Pancreas (tissue), 10 donors: ENCODE data around the gene GAGE10. TPM values are rescaled to one million over a fixed set of nuclear protein-coding genes. Genes with fewer than 3 reads are reported as not detected.

Experiments used
- ATAC-seq, 4 donors: fragments of 200-7000 bp; cut with Tn5 transposase; one replicate each; pipeline versions ENCODE4 v1.8.0 to v1.9.1; 2020; ENCODE audit warnings: mild to moderate bottlenecking in 4 of 4, moderate library complexity in 4 of 4
- DNase-seq, 6 donors: peaks; one replicate each; pipeline ENCODE4 v3.0.0-alpha.2; 2020
- FAIRE-seq: peaks from 2 replicates; lab custom pipeline; 2012; peaks lifted over from hg19 to GRCh38; lab: Jason Lieb, UNC
- H3K27ac ChIP-seq, 4 donors: fragments of 200-600 bp; sonication (generic); 1 replicate in 3 of 4; 2 replicates in 1 of 4; pipeline versions ENCODE4 v1.5.0 to v1.8.0; 2020
- H3K27me3 ChIP-seq, 4 donors: fragments of 200-600 bp; one replicate each; pipeline ENCODE4 v1.8.0; 2021
- H3K36me3 ChIP-seq, 3 donors: fragments of 200-600 bp; sonication (generic) in 1 of 3; one replicate each; pipeline versions ENCODE4 v1.5.0 to v1.8.0; 2020 to 2021
- H3K4me1 ChIP-seq, 3 donors: fragments of 200-600 bp; one replicate each; pipeline ENCODE4 v1.8.0; 2021
- H3K4me3 ChIP-seq, 4 donors: fragments of 200-600 bp; sonication (generic) in 2 of 4; one replicate each; pipeline versions ENCODE4 v1.5.0 to v1.8.0; 2020 to 2021
- H3K9me3 ChIP-seq, 4 donors: fragments of 200-600 bp; one replicate each; pipeline ENCODE4 v1.8.0; 2021
- CTCF ChIP-seq, 4 donors: fragments of 200-600 bp; sonication (generic) in 3 of 4; IDR thresholded peaks; one replicate each; pipeline versions ENCODE4 v1.5.0 to v1.8.0; 2021; ENCODE audit warnings: antibody characterized with exemption in 4 of 4
- WGBS, 2 donors: extraction: QIAGEN DNeasy Blood & Tissue Kit; methylation state at CpG; one replicate each; pipeline ENCODE4 v1.1.7; 2013; 5-methylcytosine and 5-hydroxymethylcytosine counted together
- intact Hi-C, 3 donors: fragments of 100-400 bp; cut with DNase I; formaldehyde crosslinking; loops; one replicate each; pipeline versions ENCODE4 v1.11.1 to v1.14.2; 2022
- polyA plus RNA-seq, 2 donors: library from polyadenylated mRNA; stranded (reverse); fragments of 200-250 nt; gene quantifications; one replicate each; pipeline ENCODE4 v1.2.3, GENCODE V29; 2013
- total RNA-seq, 6 donors: library from RNA; stranded (reverse); fragmentation: NEBNext Ultra II Directional in 4 of 6; extraction: Animal tissue kit (Norgen Biotek cat#: 25700) in 4 of 6; gene quantifications; one replicate each; pipeline versions ENCODE4 v1.2.1 to v1.2.4, GENCODE V29; 2021 to 2023
- donor health status: healthy with polysubstance abuse.
- donor health status: DM: no; HTN: no; CAD: no; lungs with moderate emphysema.
- donor health status: DM: no; HTN: no; CAD: no.
- donor health status: control.
- donor health status: control.
- donor health status: Bipolar disorder and iron deficiency.
- donor health status: DM: yes; HTN: yes; CAD: no.
- donor health status: DM: no; HTN: no; CAD: no.
- donor health status: DM: no; HTN: no; CAD: no.
- donor health status: DM: yes; HTN: yes; CAD: no.

GAGE10 gene
- total and polyA plus RNA-seq, 8 donors, result not detected

DNA sequence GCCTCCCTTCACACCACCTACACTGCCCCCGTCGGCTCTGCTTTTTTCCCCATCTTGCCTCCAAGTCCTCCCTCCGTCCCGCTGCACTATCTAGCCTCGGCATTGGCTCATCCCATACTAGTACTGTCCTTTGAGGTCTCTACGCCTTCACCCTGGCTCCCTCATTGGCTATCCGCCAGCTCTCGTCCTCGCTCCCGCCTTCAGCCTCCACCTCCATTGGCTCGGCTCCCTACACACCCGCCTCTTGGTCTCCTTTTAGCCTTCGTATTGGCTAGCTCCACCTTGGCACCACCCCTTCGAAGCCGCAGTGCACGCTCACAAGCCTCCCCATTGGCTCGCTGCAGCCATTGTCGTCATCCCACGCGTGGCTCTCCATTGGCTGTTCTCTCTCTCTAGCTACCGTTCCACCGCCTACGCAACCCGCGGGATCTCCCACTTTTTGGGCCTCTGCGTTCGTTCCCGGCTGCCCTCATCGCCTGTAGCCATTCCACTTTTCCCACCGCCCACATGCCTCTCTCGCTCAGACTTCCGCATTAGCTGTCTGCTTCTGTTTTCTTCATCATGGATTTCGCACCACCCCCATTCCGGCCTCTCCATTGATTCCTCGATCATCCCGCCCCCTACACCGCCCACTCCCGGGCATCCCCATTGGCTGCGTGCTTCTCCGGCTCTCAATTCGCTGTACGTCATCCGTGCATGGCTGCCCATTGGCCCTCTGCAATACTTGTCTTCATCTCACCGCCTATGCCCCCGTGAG, 34.3 kb upstream of the GAGE10 start:
- FAIRE-seq (peak; percentile 95), ATAC-seq (peak; percentile 91 to 95 (median 92)), DNase-seq (peak; percentile 89 to 97 (median 97))
- WGBS, 2 donors, result 0 to 37% methylated on average over 45 of the region's 45 CpGs
- Histone ChIP-seq H3K4me1 (peaks cover 0 to 5% (median 0%) of the 10 kb centered on the region in 3 donors), H3K36me3 (no peaks in the 10 kb centered on the region), H3K27ac (peak overlapping the region; percentile 82 to 92 (median 87)), H3K9me3 (no peaks in the 10 kb centered on the region), H3K27me3 (peaks cover 0 to 6% (median 0%) of the 10 kb centered on the region in 4 donors), H3K4me3 (peak overlapping the region in 3 of 4 donors; percentile 44 to 67 (median 63))
- intact Hi-C loops, result no loop called here
- no peak for TF ChIP-seq CTCF (IDR thresholded peaks at IDR 0.05)

DNA sequence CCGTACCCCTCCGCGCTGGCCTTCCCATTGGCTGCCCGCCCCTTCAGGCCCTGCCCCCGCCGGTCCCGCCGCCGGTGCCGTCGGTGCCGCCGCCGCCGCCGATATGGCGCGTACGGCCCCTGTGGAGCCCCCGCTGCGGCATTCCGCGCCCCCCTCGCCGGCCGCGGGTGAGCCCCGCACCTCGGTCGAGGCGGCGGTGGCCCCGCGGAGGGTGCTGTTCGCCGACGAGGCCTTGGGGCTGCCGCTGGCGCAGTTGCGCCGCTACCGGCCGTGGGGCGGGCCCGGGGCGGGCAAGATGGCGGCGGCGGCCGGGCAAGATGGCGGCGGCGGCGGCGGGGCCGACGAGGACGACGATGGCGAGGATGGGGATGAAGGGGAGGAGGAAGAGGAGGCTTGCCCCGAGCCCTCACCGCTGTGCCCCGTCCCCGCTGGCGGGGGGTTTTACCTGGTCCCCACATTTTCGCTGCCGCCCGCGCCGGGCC, 33.6 kb upstream of the GAGE10 start, which contains the start of gene PPP1R3F:
TSS of gene PPP1R3F (plus strand) at position 27 of the 482 bp plus-strand sequence. CDS start at position 104, 77 bp downstream.
- Histone ChIP-seq H3K36me3 (no peaks in the 10 kb centered on the region), H3K4me1 (peaks cover 0 to 5% (median 0%) of the 10 kb centered on the region in 3 donors), H3K4me3 (peak within 1 kb of the TSS; percentile 44 to 67 (median 54)), H3K9me3 (no peaks in the 10 kb centered on the region), H3K27me3 (peaks cover 0 to 6% (median 0%) of the 10 kb centered on the region in 4 donors), H3K27ac (peak within 1 kb of the TSS; percentile 82 to 92 (median 87))
- FAIRE-seq (no peak), DNase-seq (peak in 1 of 6 donors; percentile 64), ATAC-seq (peak; percentile 1 to 46 (median 10))
- TF ChIP-seq CTCF (IDR thresholded peaks at IDR 0.05), result no peak
- intact Hi-C loops, result no loop called here
- 1 to 34% methylated on average over 63 to 70 of the region's 70 CpGs for WGBS, 2 donors

DNA sequence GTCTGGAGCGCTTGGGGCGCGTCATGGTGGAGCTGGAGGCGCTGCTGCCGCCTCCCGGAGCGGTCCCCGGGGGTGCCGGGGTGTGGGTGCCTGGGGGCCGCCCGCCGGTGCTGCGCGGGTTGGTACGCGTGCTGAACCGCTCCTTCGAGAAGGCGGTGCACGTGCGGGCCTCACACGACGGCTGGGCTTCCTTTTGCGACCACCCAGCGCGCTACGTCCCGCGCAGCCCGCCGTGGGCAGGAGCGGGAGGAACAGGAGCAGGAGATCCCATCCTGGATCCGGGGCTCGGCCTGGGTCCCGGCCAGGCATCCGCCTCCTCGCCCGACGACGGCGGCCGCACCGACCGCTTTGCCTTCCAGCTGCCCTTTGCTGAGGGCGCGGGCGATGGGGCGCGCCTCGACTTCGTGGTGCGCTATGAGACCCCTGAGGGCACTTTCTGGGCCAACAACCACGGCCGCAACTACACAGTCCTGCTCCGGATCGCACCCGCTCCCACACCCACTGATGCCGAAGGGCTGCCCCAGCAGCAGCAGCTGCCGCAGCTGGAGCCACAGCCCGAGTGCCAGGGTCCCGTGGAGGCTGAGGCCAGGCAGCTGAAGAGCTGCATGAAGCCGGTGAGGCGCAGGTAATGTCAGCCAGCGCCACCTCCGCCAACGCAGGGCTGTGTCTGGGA, 33.1 kb upstream of the GAGE10 start:
- peaks cover 0 to 6% (median 0%) of the 10 kb centered on the region in 4 donors for H3K27me3 ChIP-seq
- ATAC-seq (no peak), FAIRE-seq (no peak), DNase-seq (peak in 3 of 6 donors; percentile 22 to 81 (median 60))
- H3K4me3 ChIP-seq, result peak overlapping the region; percentile 44 to 67 (median 54)
- no peaks in the 10 kb centered on the region for H3K9me3 ChIP-seq
- H3K27ac ChIP-seq, result peak overlapping the region; percentile 82 to 92 (median 87)
- intact Hi-C loops, result no loop called here
- H3K36me3 ChIP-seq, result no peaks in the 10 kb centered on the region
- H3K4me1 ChIP-seq, result peaks cover 0 to 5% (median 0%) of the 10 kb centered on the region in 3 donors
- 42 to 68% methylated on average over 58 to 66 of the region's 66 CpGs for WGBS, 2 donors
- TF ChIP-seq CTCF (IDR thresholded peaks at IDR 0.05), result no peak

- Histone ChIP-seq H3K9me3 (no peaks in the 10 kb centered on the region), H3K27me3 (peaks cover 0 to 6% (median 0%) of the 10 kb centered on the region in 4 donors), H3K4me1 (peaks cover 0 to 5% (median 0%) of the 10 kb centered on the region in 3 donors), H3K4me3 (peak overlapping the region in 2 of 4 donors; percentile 63 to 67), H3K27ac (no peak overlapping the region), H3K36me3 (no peaks in the 10 kb centered on the region)
- peak in 3 of 6 donors; percentile 15 to 43 (median 21) for DNase-seq
- FAIRE-seq, result no peak
- TF ChIP-seq CTCF (IDR thresholded peaks at IDR 0.05), result no peak
- WGBS, 2 donors, result 9 to 18% methylated on average over 2 of the region's 2 CpGs
- intact Hi-C loops, result no loop called here
- ATAC-seq, result no peak
Measured at GRCh38 chrX:49271341-49271740, 32.1 kb upstream of the GAGE10 start.
